ENCODE results near the gene HOOK1. TPM values are rescaled to one million over a fixed set of nuclear protein-coding genes. Genes with fewer than 3 reads are reported as not detected.

Gene HOOK1
- total and polyA plus RNA-seq, 2 of the 13 experiments (the other 11 are each of a cell fraction or from before 2014, with no cell fraction given) = 11.3 to 24.2 TPM

- TF ChIP-seq LCORL (IDR thresholded peaks at IDR 0.05) (no peak), LCORL (CRISPR knock-in tag; IDR thresholded peaks at IDR 0.05) (no peak), GTF2F1 (IDR thresholded peaks at IDR 0.05; ENCODE audit: low read length) (no peak), RARA (CRISPR knock-in tag; IDR thresholded peaks at IDR 0.05) (no peak), TOE1 (CRISPR knock-in tag; IDR thresholded peaks at IDR 0.05) (no peak), CREB1 (IDR thresholded peaks at IDR 0.05) (peak; percentile 28; the same call in 1 of the 2 replicates), CREB1 (CRISPR knock-in tag; IDR thresholded peaks at IDR 0.05) (no peak), ZNF678 (CRISPR knock-in tag; IDR thresholded peaks at IDR 0.05) (no peak), ZBTB39 (CRISPR knock-in tag; IDR thresholded peaks at IDR 0.05) (no peak), ESRRA (CRISPR knock-in tag; IDR thresholded peaks at IDR 0.05; ENCODE audit: low read depth) (no peak; the same call in 1 of the 2 replicates), STAT5B (CRISPR knock-in tag; IDR thresholded peaks at IDR 0.05) (no peak), TBX2 (CRISPR knock-in tag; IDR thresholded peaks at IDR 0.05; ENCODE audit: borderline replicate concordance) (no peak), SRSF4 (IDR thresholded peaks at IDR 0.05; ENCODE audit: low read depth, low read length, poor library complexity, severe bottlenecking) (no peak), ZBTB14 (CRISPR knock-in tag; IDR thresholded peaks at IDR 0.05) (no peak), EZH2 (conservative IDR thresholded peaks at IDR 0.05; ENCODE audit: low read depth, low read length) (no peak), ZNF430 (CRISPR knock-in tag; IDR thresholded peaks at IDR 0.05) (no peak), MAFG (CRISPR knock-in tag; IDR thresholded peaks at IDR 0.05) (no peak), ZNF674 (CRISPR knock-in tag; IDR thresholded peaks at IDR 0.05; ENCODE audit: low read depth) (no peak), ZNF552 (CRISPR knock-in tag; IDR thresholded peaks at IDR 0.05; ENCODE audit: borderline replicate concordance) (no peak), ZNF704 (CRISPR knock-in tag; IDR thresholded peaks at IDR 0.05; ENCODE audit: borderline replicate concordance) (0 out of 2 replicates have a peak, but pooled peaks have one; percentile 72), MLXIP (CRISPR knock-in tag; IDR thresholded peaks at IDR 0.05; ENCODE audit: borderline replicate concordance) (no peak), ZFP41 (CRISPR knock-in tag; IDR thresholded peaks at IDR 0.05; ENCODE audit: borderline replicate concordance) (no peak)
- TF ChIP-seq, protein P1, sequence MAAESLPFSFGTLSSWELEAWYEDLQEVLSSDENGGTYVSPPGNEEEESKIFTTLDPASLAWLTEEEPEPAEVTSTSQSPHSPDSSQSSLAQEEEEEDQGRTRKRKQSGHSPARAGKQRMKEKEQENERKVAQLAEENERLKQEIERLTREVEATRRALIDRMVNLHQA (CRISPR knock-in tag; IDR thresholded peaks at IDR 0.05) = no peak
Observed at GRCh38 chr1:59814901-59815825, at the start of gene HOOK1 (continued).

All from HepG2 (cell line).